ENCODE data around the gene TENM3. TPM values are rescaled to one million over a fixed set of nuclear protein-coding genes. Genes with fewer than 3 reads are reported as not detected.

TENM3 gene
- total and polyA plus RNA-seq, 2 of the 8 experiments (the other 6 are each of a cell fraction or from before 2014, with no cell fraction given), result 36.9 to 69.3 TPM

GRCh38 chr4:182231496-182231895 is 11.7 kb upstream of the TENM3 start:
- Histone ChIP-seq H3K4me3 (ENCODE audit: extremely low read depth in 1 of 4, insufficient read depth in 2 of 4, low read depth in 3 of 4, low read length in 4 of 4) (no peak overlapping the region), H2BK5ac (ENCODE audit: low read depth, low read length) (no peak overlapping the region), H2BK120ac (replicated peaks; ENCODE audit: low read depth, low read length) (no peak overlapping the region), H3K4ac (replicated peaks; ENCODE audit: insufficient read length, low read depth, low read length) (no peak overlapping the region), H3K14ac (ENCODE audit: insufficient read length) (no peak overlapping the region), H2BK12ac (ENCODE audit: low read depth, low read length) (no peak overlapping the region), H3K27ac (ENCODE audit: low read depth, low read length) (no peak overlapping the region), H3K9me3 (ENCODE audit: insufficient read depth in 2 of 2, low read depth in 1 of 2, low read length in 1 of 2) (no peaks in the 10 kb centered on the region), H3K79me2 (ENCODE audit: control insufficient read depth in 1 of 2, insufficient read depth in 2 of 2, low read length in 2 of 2) (no peaks in the 10 kb centered on the region), H3K56ac (replicated peaks; ENCODE audit: insufficient read length, low read depth, low read length) (no peak overlapping the region), H3K23me2 (ENCODE audit: low read depth, low read length) (no peaks in the 10 kb centered on the region), H3K4me1 (replicated peaks in 1 of 4; ENCODE audit: control insufficient read depth in 3 of 4, insufficient read depth in 4 of 4, low read length in 3 of 4) (peaks cover 0 to 3% (median 0%) of the 10 kb centered on the region in 4 experiments; a peak in 1 of 7 replicates), H3K27me3 (replicated peaks in 1 of 4; ENCODE audit: control insufficient read depth in 3 of 4, extremely low read depth in 1 of 4, insufficient read depth in 3 of 4, low read length in 3 of 4) (no peaks in the 10 kb centered on the region), H2BK20ac (ENCODE audit: low read length) (no peak overlapping the region), H4K8ac (ENCODE audit: extremely low read depth, insufficient read depth, low read length) (no peak overlapping the region), H4K91ac (replicated peaks; ENCODE audit: insufficient read length, low read length) (no peak overlapping the region), H3K36me3 (ENCODE audit: control insufficient read depth in 2 of 4, insufficient read depth in 4 of 4, low read length in 3 of 4) (no peaks in the 10 kb centered on the region), H4K20me1 (replicated peaks in 1 of 2; ENCODE audit: control insufficient read depth in 1 of 2, insufficient read depth in 2 of 2, low read length in 2 of 2) (no peaks in the 10 kb centered on the region), H3K23ac (ENCODE audit: insufficient read length) (no peak overlapping the region), H3K9ac (replicated peaks in 1 of 4; ENCODE audit: extremely low read depth in 1 of 4, low read depth in 3 of 4, low read length in 3 of 4) (no peak overlapping the region), H2AK5ac (ENCODE audit: low read depth, low read length) (no peak overlapping the region), H3K4me2 (ENCODE audit: insufficient read depth in 1 of 2, low read depth in 2 of 2, low read length in 2 of 2) (no peak overlapping the region), H2AFZ (ENCODE audit: low read length) (no peak overlapping the region), H4K5ac (ENCODE audit: insufficient read length, low read depth, low read length) (no peak overlapping the region), H3K79me1 (ENCODE audit: low read depth, low read length) (no peaks in the 10 kb centered on the region; the same call in 1 of the 2 replicates), H3K18ac (ENCODE audit: extremely low read depth, low read length) (no peak overlapping the region), H2BK15ac (ENCODE audit: low read length) (no peak overlapping the region)
- FAIRE-seq (no peak), DNase-seq (ENCODE audit: low read depth in 1 of 2, low spot score in 2 of 2) (no peak)
- WGBS, 2 experiments (ENCODE audit: extremely low coverage in 1 of 2, insufficient coverage in 1 of 2, insufficient read length in 1 of 2, insufficient replicate concordance in 2 of 2, low coverage in 1 of 2, low lambda C conversion rate in 2 of 2, missing lambda C conversion rate in 1 of 2), result 94% methylated on average over 5 of the region's 5 CpGs; no CpG with 5 or more reads in 1 of the 2 experiments
- ChIA-PET POLR2A (ENCODE audit: partially characterized antibody) (no interaction called here), CTCF (ENCODE audit: partially characterized antibody) (interaction anchor here (0.8 to 1.2 kb wide), 2 partner anchors 12 to 16 kb away, joined by 3 read pairs; no protein-coding TSS in a partner anchor)
- TF ChIP-seq BRCA1 (IDR thresholded peaks at IDR 0.05; ENCODE audit: low read depth, low read length) (no peak), ASH2L (IDR thresholded peaks at IDR 0.05; ENCODE audit: low read length) (no peak), CBX5 (IDR thresholded peaks at IDR 0.05; ENCODE audit: low read depth, low read length) (no peak), CTBP2 (IDR thresholded peaks at IDR 0.05; ENCODE audit: borderline replicate concordance, insufficient read depth, insufficient read length, low read length) (no peak), ATF3 (IDR thresholded peaks at IDR 0.05; ENCODE audit: insufficient read depth, low read depth, low read length) (no peak), KDM5A (IDR thresholded peaks at IDR 0.05; ENCODE audit: low read length) (no peak), BCL11A (IDR thresholded peaks at IDR 0.05; ENCODE audit: low read depth in 2 of 2, low read length in 2 of 2) (no peak), SAP30 (IDR thresholded peaks at IDR 0.05; ENCODE audit: insufficient read depth, insufficient replicate concordance, low read length) (no peak), KDM4A (IDR thresholded peaks at IDR 0.05; ENCODE audit: low read depth, low read length, severe bottlenecking) (no peak), EP300 (IDR thresholded peaks at IDR 0.05; ENCODE audit: borderline replicate concordance in 1 of 2, low read depth in 2 of 2, low read length in 2 of 2) (no peak), NANOG (IDR thresholded peaks at IDR 0.05; ENCODE audit: insufficient read depth, low read depth, low read length, poor library complexity, severe bottlenecking) (no peak), BACH1 (IDR thresholded peaks at IDR 0.05; ENCODE audit: low read length) (no peak)
